GM10266 (cell line): ENCODE data around the gene DAND5.
"Not testable (repeated sequence)": the region's sequence is repeated elsewhere in the genome, so short reads cannot be mapped to it uniquely, and the experiment has no call there.

Experiments used
- DNase-seq: peaks from one replicate; pipeline ENCODE4 v3.0.0; 2012; ENCODE audit errors: extremely low spot score
- CTCF ChIP-seq: IDR thresholded peaks from 2 replicates; pipeline ENCODE4 v1.5.1; 2012; ENCODE audit warnings: mild to moderate bottlenecking, low read depth; ENCODE audit not compliant: control insufficient read depth, insufficient read depth; ENCODE audit errors: missing control alignments

DAND5 gene

GRCh38 chr19:12946731-12947496, 22.5 kb upstream of the DAND5 start:
- TF ChIP-seq CTCF = no peak
- no peak for DNase-seq

- DNase-seq = no peak
- no peak for TF ChIP-seq CTCF
These were observed 21.4 kb upstream of the DAND5 start for GRCh38 chr19:12947702-12948611.

GRCh38 chr19:12948612-12949362, 20.6 kb upstream of the DAND5 start:
- TF ChIP-seq CTCF = no peak
- no peak for DNase-seq

GRCh38 chr19:12949363-12950283, 19.8 kb upstream of the DAND5 start:
- DNase-seq = no peak
- TF ChIP-seq CTCF = no peak

- DNase-seq = not testable (repeated sequence)
These were observed 17.3 kb upstream of the DAND5 start for GRCh38 chr19:12952050-12952449.

- no peak for TF ChIP-seq CTCF
- no peak for DNase-seq
These were observed 16.8 kb upstream of the DAND5 start for GRCh38 chr19:12952488-12953137.
